ENCODE data around the gene PRR14. TPM values are rescaled to one million over a fixed set of nuclear protein-coding genes. Genes with fewer than 3 reads are reported as not detected.
A peak's percentile ranks its signal among the peaks of the same experiment; 100 is the strongest.
"Not testable (repeated sequence)": the region's sequence is repeated elsewhere in the genome, so short reads cannot be mapped to it uniquely, and the experiment has no call there.

The PRR14 gene
- total RNA-seq, 1 donor from 2014 or later, result 6.8 TPM

GRCh38 chr16:30678586-30678970 is 27.8 kb downstream of the PRR14 start:
- Histone ChIP-seq H3K4me3 (ENCODE audit: low read length in 3 of 3) (no peak overlapping the region), H3K27me3 (ENCODE audit: control insufficient read depth in 3 of 3, insufficient read depth in 3 of 3, low read length in 3 of 3) (no peaks in the 10 kb centered on the region), H3K27ac (ENCODE audit: low read depth, low read length) (no peak overlapping the region), H3K9me3 (ENCODE audit: control insufficient read depth in 3 of 3, low read length in 3 of 3) (no peaks in the 10 kb centered on the region), H3K36me3 (ENCODE audit: control insufficient read depth in 3 of 3, insufficient read depth in 3 of 3, low read length in 3 of 3) (no peaks in the 10 kb centered on the region), H3K4me1 (ENCODE audit: control insufficient read depth in 3 of 3, insufficient read depth in 3 of 3, low read length in 3 of 3) (no peaks in the 10 kb centered on the region), H3K9ac (ENCODE audit: low read depth in 1 of 3, low read length in 3 of 3) (no peak overlapping the region)

- Histone ChIP-seq H3K36me3 (ENCODE audit: control insufficient read depth in 3 of 3, insufficient read depth in 3 of 3, low read length in 3 of 3) (no peaks in the 10 kb centered on the region), H3K27me3 (ENCODE audit: control insufficient read depth in 3 of 3, insufficient read depth in 3 of 3, low read length in 3 of 3) (no peaks in the 10 kb centered on the region), H3K4me1 (ENCODE audit: control insufficient read depth in 3 of 3, insufficient read depth in 3 of 3, low read length in 3 of 3) (no peaks in the 10 kb centered on the region), H3K9ac (ENCODE audit: low read depth in 1 of 3, low read length in 3 of 3) (no peak overlapping the region), H3K9me3 (ENCODE audit: control insufficient read depth in 3 of 3, low read length in 3 of 3) (no peaks in the 10 kb centered on the region), H3K4me3 (ENCODE audit: low read length in 3 of 3) (no peak overlapping the region), H3K27ac (ENCODE audit: low read depth, low read length) (no peak overlapping the region)
Measured at GRCh38 chr16:30680326-30680725, 29.6 kb downstream of the PRR14 start.

- no peak overlapping the region for H3K4me3 ChIP-seq (ENCODE audit: low read length in 3 of 3)
- no peak overlapping the region for H3K27ac ChIP-seq (ENCODE audit: low read depth, low read length)
- peaks cover 0 to 2% (median under 1%) of the 10 kb centered on the region in 3 donors for H3K4me1 ChIP-seq (ENCODE audit: control insufficient read depth in 3 of 3, insufficient read depth in 3 of 3, low read length in 3 of 3)
- H3K36me3 ChIP-seq (ENCODE audit: control insufficient read depth in 3 of 3, insufficient read depth in 3 of 3, low read length in 3 of 3), result no peaks in the 10 kb centered on the region
- no peaks in the 10 kb centered on the region for H3K27me3 ChIP-seq (ENCODE audit: control insufficient read depth in 3 of 3, insufficient read depth in 3 of 3, low read length in 3 of 3)
- peak overlapping the region in 1 of 3 donors; percentile 3 for H3K9ac ChIP-seq (ENCODE audit: low read depth in 1 of 3, low read length in 3 of 3)
- no peaks in the 10 kb centered on the region for H3K9me3 ChIP-seq (ENCODE audit: control insufficient read depth in 3 of 3, low read length in 3 of 3)
Measured at GRCh38 chr16:30688701-30689100, 37.9 kb downstream of the PRR14 start.

- H3K27me3 ChIP-seq (ENCODE audit: control insufficient read depth in 3 of 3, insufficient read depth in 3 of 3, low read length in 3 of 3), result no peaks in the 10 kb centered on the region
- H3K9me3 ChIP-seq (ENCODE audit: control insufficient read depth in 3 of 3, low read length in 3 of 3), result no peaks in the 10 kb centered on the region
- H3K27ac ChIP-seq (ENCODE audit: low read depth, low read length), result no peak overlapping the region
- no peak overlapping the region for H3K4me3 ChIP-seq (ENCODE audit: low read length in 3 of 3)
- no peak overlapping the region for H3K9ac ChIP-seq (ENCODE audit: low read depth in 1 of 3, low read length in 3 of 3)
- H3K4me1 ChIP-seq (ENCODE audit: control insufficient read depth in 3 of 3, insufficient read depth in 3 of 3, low read length in 3 of 3), result peaks cover 0 to 2% (median 2%) of the 10 kb centered on the region in 3 donors
- H3K36me3 ChIP-seq (ENCODE audit: control insufficient read depth in 3 of 3, insufficient read depth in 3 of 3, low read length in 3 of 3), result no peaks in the 10 kb centered on the region
Measured at GRCh38 chr16:30691907-30692306, 41.1 kb downstream of the PRR14 start.

GRCh38 chr16:30692396-30693064 is 41.8 kb downstream of the PRR14 start:
- H3K4me3 ChIP-seq (ENCODE audit: low read length in 3 of 3), result no peak overlapping the region
- H3K27me3 ChIP-seq (ENCODE audit: control insufficient read depth in 3 of 3, insufficient read depth in 3 of 3, low read length in 3 of 3), result no peaks in the 10 kb centered on the region
- H3K4me1 ChIP-seq (ENCODE audit: control insufficient read depth in 3 of 3, insufficient read depth in 3 of 3, low read length in 3 of 3), result peaks cover 3 to 7% (median 6%) of the 10 kb centered on the region in 3 donors
- no peak overlapping the region for H3K27ac ChIP-seq (ENCODE audit: low read depth, low read length)
- H3K9me3 ChIP-seq (ENCODE audit: control insufficient read depth in 3 of 3, low read length in 3 of 3), result no peaks in the 10 kb centered on the region
- no peak overlapping the region for H3K9ac ChIP-seq (ENCODE audit: low read depth in 1 of 3, low read length in 3 of 3)
- H3K36me3 ChIP-seq (ENCODE audit: control insufficient read depth in 3 of 3, insufficient read depth in 3 of 3, low read length in 3 of 3), result no peaks in the 10 kb centered on the region

GRCh38 chr16:30694926-30695693 is 44.4 kb downstream of the PRR14 start:
- H3K27me3 ChIP-seq (ENCODE audit: control insufficient read depth in 3 of 3, insufficient read depth in 3 of 3, low read length in 3 of 3), result no peaks in the 10 kb centered on the region
- no peaks in the 10 kb centered on the region for H3K9me3 ChIP-seq (ENCODE audit: control insufficient read depth in 3 of 3, low read length in 3 of 3)
- H3K4me1 ChIP-seq (ENCODE audit: control insufficient read depth in 3 of 3, insufficient read depth in 3 of 3, low read length in 3 of 3), result peaks cover 15 to 20% (median 19%) of the 10 kb centered on the region in 3 donors
- no peak overlapping the region for H3K27ac ChIP-seq (ENCODE audit: low read depth, low read length)
- no peak overlapping the region for H3K9ac ChIP-seq (ENCODE audit: low read depth in 1 of 3, low read length in 3 of 3)
- H3K4me3 ChIP-seq (ENCODE audit: low read length in 3 of 3), result no peak overlapping the region
- H3K36me3 ChIP-seq (ENCODE audit: control insufficient read depth in 3 of 3, insufficient read depth in 3 of 3, low read length in 3 of 3), result peaks cover 0 to 2% (median 0%) of the 10 kb centered on the region in 3 donors

- Histone ChIP-seq H3K36me3 (ENCODE audit: control insufficient read depth in 3 of 3, insufficient read depth in 3 of 3, low read length in 3 of 3) (peaks cover 11 to 14% (median 12%) of the 10 kb centered on the region in 3 donors), H3K4me1 (ENCODE audit: control insufficient read depth in 3 of 3, insufficient read depth in 3 of 3, low read length in 3 of 3) (peaks cover 23 to 28% (median 23%) of the 10 kb centered on the region in 3 donors)
- not testable (repeated sequence) for H3K27me3 ChIP-seq (ENCODE audit: control insufficient read depth in 3 of 3, insufficient read depth in 3 of 3, low read length in 3 of 3); H3K27ac ChIP-seq (ENCODE audit: low read depth, low read length); H3K4me3 ChIP-seq (ENCODE audit: low read length in 3 of 3); H3K9ac ChIP-seq (ENCODE audit: low read depth in 1 of 3, low read length in 3 of 3); H3K9me3 ChIP-seq (ENCODE audit: control insufficient read depth in 3 of 3, low read length in 3 of 3)
Measured at GRCh38 chr16:30696646-30697045, 45.9 kb downstream of the PRR14 start.

GRCh38 chr16:30697264-30698138 is 46.7 kb downstream of the PRR14 start:
- H3K9me3 ChIP-seq (ENCODE audit: control insufficient read depth in 3 of 3, low read length in 3 of 3), result no peaks in the 10 kb centered on the region
- peaks cover 12 to 14% (median 13%) of the 10 kb centered on the region in 3 donors for H3K36me3 ChIP-seq (ENCODE audit: control insufficient read depth in 3 of 3, insufficient read depth in 3 of 3, low read length in 3 of 3)
- peaks cover 23 to 28% (median 23%) of the 10 kb centered on the region in 3 donors for H3K4me1 ChIP-seq (ENCODE audit: control insufficient read depth in 3 of 3, insufficient read depth in 3 of 3, low read length in 3 of 3)
- peak overlapping the region; percentile 100 for H3K27ac ChIP-seq (ENCODE audit: low read depth, low read length)
- H3K4me3 ChIP-seq (ENCODE audit: low read length in 3 of 3), result peak overlapping the region; percentile 82 to 98 (median 92)
- H3K27me3 ChIP-seq (ENCODE audit: control insufficient read depth in 3 of 3, insufficient read depth in 3 of 3, low read length in 3 of 3), result no peaks in the 10 kb centered on the region
- H3K9ac ChIP-seq (ENCODE audit: low read depth in 1 of 3, low read length in 3 of 3), result peak overlapping the region; percentile 66 to 99 (median 99)

- H3K27me3 ChIP-seq (ENCODE audit: control insufficient read depth in 3 of 3, insufficient read depth in 3 of 3, low read length in 3 of 3), result no peaks in the 10 kb centered on the region
- peaks cover 23 to 28% (median 23%) of the 10 kb centered on the region in 3 donors for H3K4me1 ChIP-seq (ENCODE audit: control insufficient read depth in 3 of 3, insufficient read depth in 3 of 3, low read length in 3 of 3)
- H3K4me3 ChIP-seq (ENCODE audit: low read length in 3 of 3), result peak overlapping the region; percentile 82 to 98 (median 92)
- H3K36me3 ChIP-seq (ENCODE audit: control insufficient read depth in 3 of 3, insufficient read depth in 3 of 3, low read length in 3 of 3), result peaks cover 16 to 17% (median 16%) of the 10 kb centered on the region in 3 donors
- peak overlapping the region; percentile 92 to 99 (median 99) for H3K9ac ChIP-seq (ENCODE audit: low read depth in 1 of 3, low read length in 3 of 3)
- H3K27ac ChIP-seq (ENCODE audit: low read depth, low read length), result peak overlapping the region; percentile 100
- H3K9me3 ChIP-seq (ENCODE audit: control insufficient read depth in 3 of 3, low read length in 3 of 3), result no peaks in the 10 kb centered on the region
Measured at GRCh38 chr16:30698139-30698815, 47.5 kb downstream of the PRR14 start.

All from skeletal muscle tissue (tissue), 4 donors.